ENCODE results near the gene CD38. TPM values are rescaled to one million over a fixed set of nuclear protein-coding genes. Genes with fewer than 3 reads are reported as not detected.

Gene CD38
- total RNA-seq, 1 experiment from 2014 or later, result not detected

DNA sequence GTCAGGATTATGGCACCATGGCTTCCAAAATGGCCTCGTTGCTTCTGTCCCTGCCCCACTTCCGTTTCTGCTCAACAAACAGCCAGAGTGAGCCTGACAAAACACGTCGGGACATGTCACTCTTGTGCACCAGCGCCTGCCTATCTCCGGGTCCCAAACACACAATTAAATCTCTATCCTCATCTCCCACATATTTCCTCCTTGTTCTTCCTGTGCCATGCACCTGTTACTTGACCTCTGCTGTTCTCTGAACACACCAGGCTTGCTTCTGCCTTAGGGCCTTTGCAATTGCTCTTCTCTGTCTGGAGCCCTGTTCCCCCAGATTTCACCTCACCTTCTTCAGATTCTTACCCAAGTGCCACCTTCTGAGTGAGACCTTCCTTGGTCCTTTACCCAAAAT lies 12.7 kb upstream of the CD38 start:
- no peaks in the 10 kb centered on the region for H3K9me3 ChIP-seq (ENCODE audit: low read depth, low read length, poor library complexity, severe bottlenecking)
- ChIA-PET CTCF (no interaction called here), POLR2A (ENCODE audit: low non-redundant PET) (no interaction called here)
- H3K27ac ChIP-seq (ENCODE audit: low read depth, low read length, poor library complexity, severe bottlenecking), result no peak overlapping the region
- BruUV-seq (replicated peaks), result no TSS peak
- TF ChIP-seq EZH2 (IDR thresholded peaks at IDR 0.05; ENCODE audit: borderline replicate concordance, low read depth, low read length, poor library complexity, severe bottlenecking), result no peak
- TF ChIP-seq, protein P1, sequence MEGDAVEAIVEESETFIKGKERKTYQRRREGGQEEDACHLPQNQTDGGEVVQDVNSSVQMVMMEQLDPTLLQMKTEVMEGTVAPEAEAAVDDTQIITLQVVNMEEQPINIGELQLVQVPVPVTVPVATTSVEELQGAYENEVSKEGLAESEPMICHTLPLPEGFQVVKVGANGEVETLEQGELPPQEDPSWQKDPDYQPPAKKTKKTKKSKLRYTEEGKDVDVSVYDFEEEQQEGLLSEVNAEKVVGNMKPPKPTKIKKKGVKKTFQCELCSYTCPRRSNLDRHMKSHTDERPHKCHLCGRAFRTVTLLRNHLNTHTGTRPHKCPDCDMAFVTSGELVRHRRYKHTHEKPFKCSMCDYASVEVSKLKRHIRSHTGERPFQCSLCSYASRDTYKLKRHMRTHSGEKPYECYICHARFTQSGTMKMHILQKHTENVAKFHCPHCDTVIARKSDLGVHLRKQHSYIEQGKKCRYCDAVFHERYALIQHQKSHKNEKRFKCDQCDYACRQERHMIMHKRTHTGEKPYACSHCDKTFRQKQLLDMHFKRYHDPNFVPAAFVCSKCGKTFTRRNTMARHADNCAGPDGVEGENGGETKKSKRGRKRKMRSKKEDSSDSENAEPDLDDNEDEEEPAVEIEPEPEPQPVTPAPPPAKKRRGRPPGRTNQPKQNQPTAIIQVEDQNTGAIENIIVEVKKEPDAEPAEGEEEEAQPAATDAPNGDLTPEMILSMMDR (conservative IDR thresholded peaks at IDR 0.05; ENCODE audit: low read depth, low read length), result no peak
- H3K27me3 ChIP-seq (replicated peaks; ENCODE audit: insufficient read depth, low read depth, low read length, poor library complexity), result no peaks in the 10 kb centered on the region
- DNase-seq (ENCODE audit: low spot score), result no peak
- H3K36me3 ChIP-seq (ENCODE audit: insufficient read depth, low read length, poor library complexity, severe bottlenecking), result no peaks in the 10 kb centered on the region
- no peaks in the 10 kb centered on the region for H3K4me1 ChIP-seq (ENCODE audit: insufficient read depth, low read length, poor library complexity, severe bottlenecking)
- H3K4me3 ChIP-seq (ENCODE audit: low read depth, low read length, poor library complexity, severe bottlenecking), result no peak overlapping the region
- intact Hi-C loops (cut with micrococcal nuclease; ENCODE audit: unreplicated experiment), result no loop called here

DNA sequence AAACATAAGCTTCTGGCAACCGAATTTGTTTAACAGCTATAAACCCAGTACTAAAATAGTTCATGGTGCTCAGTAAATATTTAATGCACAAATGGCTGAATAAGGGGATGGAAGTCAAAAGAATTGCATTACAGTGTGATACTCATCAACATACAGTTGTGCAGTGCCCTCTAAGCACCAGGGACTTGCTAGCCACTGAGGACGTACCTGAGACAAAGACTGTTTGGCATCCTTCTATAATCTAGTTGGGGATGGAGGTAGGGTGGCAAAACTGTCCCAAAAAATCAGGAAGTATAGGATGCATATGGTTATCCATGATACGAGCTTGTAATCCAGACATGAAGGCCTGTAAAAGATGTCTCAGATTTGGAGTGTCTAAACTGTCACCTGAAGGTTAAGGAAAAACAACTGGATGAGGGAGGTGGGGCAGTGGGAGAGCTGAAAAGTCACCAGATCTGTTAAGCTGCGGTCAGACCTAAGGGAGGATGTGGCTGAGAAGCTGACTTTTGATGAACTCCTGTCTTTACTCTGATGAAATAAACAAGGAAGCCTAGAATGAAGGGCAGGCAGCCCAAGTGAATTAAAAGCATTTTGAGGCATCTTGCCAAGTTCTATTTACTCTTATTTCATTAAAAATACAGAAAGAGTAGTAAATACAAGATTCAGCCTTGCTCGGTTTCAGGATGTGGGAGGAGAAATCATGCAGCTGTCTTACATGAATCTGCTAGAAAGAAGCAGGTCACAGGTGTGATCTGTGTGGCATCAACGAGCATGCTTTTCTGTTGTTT lies 12.0 kb upstream of the CD38 start:
- H3K36me3 ChIP-seq (ENCODE audit: insufficient read depth, low read length, poor library complexity, severe bottlenecking), result no peaks in the 10 kb centered on the region
- H3K27ac ChIP-seq (ENCODE audit: low read depth, low read length, poor library complexity, severe bottlenecking), result no peak overlapping the region
- ChIA-PET CTCF (no interaction called here), POLR2A (ENCODE audit: low non-redundant PET) (no interaction called here)
- TF ChIP-seq, protein P1 (conservative IDR thresholded peaks at IDR 0.05; ENCODE audit: low read depth, low read length), result no peak
- no peak for TF ChIP-seq EZH2 (IDR thresholded peaks at IDR 0.05; ENCODE audit: borderline replicate concordance, low read depth, low read length, poor library complexity, severe bottlenecking)
- H3K27me3 ChIP-seq (replicated peaks; ENCODE audit: insufficient read depth, low read depth, low read length, poor library complexity), result no peaks in the 10 kb centered on the region
- BruUV-seq (replicated peaks), result no TSS peak
- intact Hi-C loops (cut with micrococcal nuclease; ENCODE audit: unreplicated experiment), result no loop called here
- H3K9me3 ChIP-seq (ENCODE audit: low read depth, low read length, poor library complexity, severe bottlenecking), result no peaks in the 10 kb centered on the region
- H3K4me1 ChIP-seq (ENCODE audit: insufficient read depth, low read length, poor library complexity, severe bottlenecking), result no peaks in the 10 kb centered on the region
- DNase-seq (ENCODE audit: low spot score), result no peak
- no peak overlapping the region for H3K4me3 ChIP-seq (ENCODE audit: low read depth, low read length, poor library complexity, severe bottlenecking)

DNA sequence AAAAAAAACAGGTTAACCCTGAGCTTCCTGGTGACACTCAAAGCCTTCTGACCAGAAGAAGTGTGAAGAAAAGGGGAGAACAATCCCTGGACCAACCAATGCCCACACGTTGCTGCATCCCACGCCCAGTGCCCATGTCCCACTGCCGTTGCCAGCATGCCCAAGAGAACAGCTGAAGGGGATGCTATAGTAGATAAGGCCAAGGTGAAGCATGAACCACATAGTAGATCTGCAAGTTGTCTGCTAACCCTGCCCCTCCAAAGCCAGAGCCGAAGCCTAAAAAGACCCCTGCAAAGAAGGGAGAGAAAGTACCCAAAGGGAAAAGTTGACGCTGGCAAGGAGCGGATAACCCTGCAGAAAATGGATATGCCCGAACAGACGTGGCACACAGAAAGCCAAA lies 11.3 kb upstream of the CD38 start:
- no peak for DNase-seq (ENCODE audit: low spot score)
- Histone ChIP-seq H3K9me3 (ENCODE audit: low read depth, low read length, poor library complexity, severe bottlenecking) (no peaks in the 10 kb centered on the region), H3K27me3 (replicated peaks; ENCODE audit: insufficient read depth, low read depth, low read length, poor library complexity) (no peaks in the 10 kb centered on the region), H3K4me1 (ENCODE audit: insufficient read depth, low read length, poor library complexity, severe bottlenecking) (no peaks in the 10 kb centered on the region), H3K36me3 (ENCODE audit: insufficient read depth, low read length, poor library complexity, severe bottlenecking) (no peaks in the 10 kb centered on the region), H3K27ac (ENCODE audit: low read depth, low read length, poor library complexity, severe bottlenecking) (no peak overlapping the region), H3K4me3 (ENCODE audit: low read depth, low read length, poor library complexity, severe bottlenecking) (no peak overlapping the region)
- no TSS peak for BruUV-seq (replicated peaks)
- intact Hi-C loops (cut with micrococcal nuclease; ENCODE audit: unreplicated experiment), result no loop called here
- ChIA-PET POLR2A (ENCODE audit: low non-redundant PET) (no interaction called here), CTCF (no interaction called here)
- TF ChIP-seq, protein P1 (conservative IDR thresholded peaks at IDR 0.05; ENCODE audit: low read depth, low read length), result no peak
- no peak for TF ChIP-seq EZH2 (IDR thresholded peaks at IDR 0.05; ENCODE audit: borderline replicate concordance, low read depth, low read length, poor library complexity, severe bottlenecking)

All from A673 (cell line).